GM10248 (cell line): ENCODE measurements around the gene CHCHD6.

Experiments used
- CTCF ChIA-PET: fragments of 300-600 bp; sonication (Branson Sonifier 250); formaldehyde crosslinking; extraction: SDS; loops from one replicate; lab custom pipeline; 2021; ENCODE audit warnings: antibody characterized with exemption; lab: Yijun Ruan, JAX
- POLR2A ChIA-PET: fragments of 350-650 bp; sonication (Branson Sonifier 250); formaldehyde crosslinking; extraction: SDS; loops from one replicate; lab custom pipeline; 2020; ENCODE audit warnings: antibody characterized with exemption; lab: Yijun Ruan, JAX
- DNase-seq: peaks from one replicate; pipeline ENCODE4 v3.0.0; 2012; ENCODE audit errors: extremely low spot score
- TF ChIP-seq, protein P1 (sequence below): IDR thresholded peaks from 2 replicates; pipeline ENCODE4 v1.5.1; 2012; ENCODE audit warnings: mild to moderate bottlenecking, low read depth; ENCODE audit errors: extremely low read depth, missing control alignments, control extremely low read depth

CHCHD6 gene

DNA sequence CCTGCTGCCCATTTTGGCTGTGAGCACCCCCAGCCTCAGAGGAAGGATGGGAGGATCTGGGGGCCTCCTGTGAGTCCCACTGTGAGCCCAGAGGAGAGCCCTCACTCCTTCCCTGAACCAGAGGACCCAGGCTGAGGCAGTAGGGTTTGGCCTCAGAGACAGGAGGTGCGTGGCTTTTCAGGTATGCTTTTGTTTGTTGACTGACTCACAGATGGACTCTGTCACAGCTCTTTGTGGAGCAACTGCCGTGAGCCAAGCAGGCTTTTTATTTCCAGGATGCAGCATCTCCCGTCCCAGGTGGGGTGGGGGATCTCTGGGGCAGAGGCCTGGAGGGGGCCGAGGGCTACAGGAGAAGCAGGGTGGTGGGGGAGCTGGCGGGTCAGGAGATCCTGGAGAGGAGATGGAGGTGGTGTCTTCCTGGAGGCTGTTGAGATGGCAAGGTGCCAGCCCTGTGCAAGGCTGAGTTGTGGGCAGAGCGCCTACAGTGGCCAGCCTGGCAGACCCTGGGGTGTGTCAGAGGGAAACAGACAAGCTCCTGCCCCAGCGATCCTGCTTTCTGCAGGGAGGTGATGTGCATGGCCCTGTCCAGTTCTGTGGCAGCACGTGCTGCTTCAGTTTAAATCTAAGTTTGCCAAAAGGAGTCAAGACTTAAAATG, 302.9 kb downstream of the CHCHD6 start:
- ChIA-PET POLR2A (no interaction called here), CTCF (no interaction called here)
- DNase-seq, result no peak
- TF ChIP-seq, protein P1, sequence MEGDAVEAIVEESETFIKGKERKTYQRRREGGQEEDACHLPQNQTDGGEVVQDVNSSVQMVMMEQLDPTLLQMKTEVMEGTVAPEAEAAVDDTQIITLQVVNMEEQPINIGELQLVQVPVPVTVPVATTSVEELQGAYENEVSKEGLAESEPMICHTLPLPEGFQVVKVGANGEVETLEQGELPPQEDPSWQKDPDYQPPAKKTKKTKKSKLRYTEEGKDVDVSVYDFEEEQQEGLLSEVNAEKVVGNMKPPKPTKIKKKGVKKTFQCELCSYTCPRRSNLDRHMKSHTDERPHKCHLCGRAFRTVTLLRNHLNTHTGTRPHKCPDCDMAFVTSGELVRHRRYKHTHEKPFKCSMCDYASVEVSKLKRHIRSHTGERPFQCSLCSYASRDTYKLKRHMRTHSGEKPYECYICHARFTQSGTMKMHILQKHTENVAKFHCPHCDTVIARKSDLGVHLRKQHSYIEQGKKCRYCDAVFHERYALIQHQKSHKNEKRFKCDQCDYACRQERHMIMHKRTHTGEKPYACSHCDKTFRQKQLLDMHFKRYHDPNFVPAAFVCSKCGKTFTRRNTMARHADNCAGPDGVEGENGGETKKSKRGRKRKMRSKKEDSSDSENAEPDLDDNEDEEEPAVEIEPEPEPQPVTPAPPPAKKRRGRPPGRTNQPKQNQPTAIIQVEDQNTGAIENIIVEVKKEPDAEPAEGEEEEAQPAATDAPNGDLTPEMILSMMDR, result no peak

DNA sequence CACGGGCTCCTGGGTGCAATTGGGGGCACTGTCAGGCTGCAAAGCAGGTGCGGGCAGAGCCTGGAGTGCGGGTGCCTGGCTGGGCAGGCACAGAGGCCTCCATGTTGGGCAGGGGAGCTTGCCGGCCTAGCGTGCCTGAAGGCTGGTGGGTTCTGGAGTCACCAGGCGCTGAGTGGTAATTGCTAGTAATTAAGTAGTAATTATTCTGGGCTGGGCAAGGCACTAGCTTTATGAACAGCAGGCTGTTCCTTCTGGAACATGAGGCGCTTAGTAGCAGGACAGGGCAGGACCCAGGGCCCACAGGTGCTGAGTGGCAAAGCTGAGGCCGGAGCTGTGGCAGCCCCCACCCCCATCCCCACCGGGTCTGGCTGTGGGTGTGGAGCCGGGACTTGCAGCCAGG, 304.2 kb downstream of the CHCHD6 start:
- TF ChIP-seq, protein P1, result no peak
- no peak for DNase-seq
- POLR2A ChIA-PET, result no interaction called here
- CTCF ChIA-PET, result interaction anchor here (2.0 kb wide), 1 partner anchor 13 kb away, joined by 4 read pairs; no protein-coding TSS in a partner anchor

DNA sequence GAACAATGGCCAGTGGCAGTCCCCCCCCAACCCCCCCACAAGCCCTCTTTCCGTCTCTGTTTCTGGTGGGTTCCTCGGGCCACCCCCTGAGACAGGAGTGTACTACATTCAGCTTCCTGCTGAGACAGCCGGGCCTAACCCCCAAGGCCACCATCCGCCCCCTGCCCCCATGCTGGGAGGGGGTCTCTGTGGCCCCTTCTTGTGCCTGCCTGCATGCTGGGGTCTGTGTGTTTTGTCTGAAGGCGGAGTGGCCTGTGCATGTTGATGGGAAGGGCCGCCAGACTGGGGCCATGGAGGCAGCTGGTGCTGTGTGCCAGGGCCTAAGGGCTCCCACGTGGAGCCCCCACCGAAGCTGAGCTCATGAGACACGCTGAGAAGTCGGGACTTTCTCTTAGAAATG, 305.5 kb downstream of the CHCHD6 start:
- POLR2A ChIA-PET, result no interaction called here
- CTCF ChIA-PET, result interaction anchor here (1.9 to 2.0 kb wide), 2 partner anchors 9 to 14 kb away, joined by 4 to 5 read pairs; no protein-coding TSS in a partner anchor
- DNase-seq, result no peak
- TF ChIP-seq, protein P1, result no peak
